OCI-LY3 (cell line): ENCODE data around the gene IL4.

Experiments
- EZH2phosphoT487 ChIP-seq: fragments of 200-600 bp; shearing (Covaris generic); IDR thresholded peaks from 2 replicates; pipeline ENCODE4 v1.6.1; 2018; ENCODE audit warnings: antibody characterized with exemption, mixed run types, low read depth
- TF ChIP-seq, protein P1 (sequence below): fragments of 200-600, 300-600 bp; sonication (generic); IDR thresholded peaks from 2 replicates; pipeline ENCODE4 v1.5.1; 2014; ENCODE audit warnings: antibody characterized with exemption, low read length, low read depth

DNA sequence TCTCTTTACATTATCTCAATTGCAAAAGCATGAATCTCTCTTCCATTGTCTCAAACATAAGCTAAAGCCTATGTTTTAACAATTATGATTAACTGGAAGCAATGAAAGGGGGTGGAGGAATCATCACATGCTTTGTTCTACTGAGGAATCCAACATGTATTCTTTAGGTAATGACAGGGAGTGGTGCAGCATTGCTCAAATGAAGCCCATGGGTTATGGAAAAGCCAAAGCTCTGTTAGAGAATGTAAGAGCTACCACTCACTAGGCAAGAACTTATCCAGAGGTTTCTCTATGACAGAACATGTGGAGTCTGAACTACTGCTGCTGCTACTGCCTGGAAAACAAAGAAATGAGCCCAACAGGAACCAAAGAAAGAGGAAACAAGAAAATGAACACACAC, 34.9 kb downstream of the IL4 start:
- TF ChIP-seq, protein P1, sequence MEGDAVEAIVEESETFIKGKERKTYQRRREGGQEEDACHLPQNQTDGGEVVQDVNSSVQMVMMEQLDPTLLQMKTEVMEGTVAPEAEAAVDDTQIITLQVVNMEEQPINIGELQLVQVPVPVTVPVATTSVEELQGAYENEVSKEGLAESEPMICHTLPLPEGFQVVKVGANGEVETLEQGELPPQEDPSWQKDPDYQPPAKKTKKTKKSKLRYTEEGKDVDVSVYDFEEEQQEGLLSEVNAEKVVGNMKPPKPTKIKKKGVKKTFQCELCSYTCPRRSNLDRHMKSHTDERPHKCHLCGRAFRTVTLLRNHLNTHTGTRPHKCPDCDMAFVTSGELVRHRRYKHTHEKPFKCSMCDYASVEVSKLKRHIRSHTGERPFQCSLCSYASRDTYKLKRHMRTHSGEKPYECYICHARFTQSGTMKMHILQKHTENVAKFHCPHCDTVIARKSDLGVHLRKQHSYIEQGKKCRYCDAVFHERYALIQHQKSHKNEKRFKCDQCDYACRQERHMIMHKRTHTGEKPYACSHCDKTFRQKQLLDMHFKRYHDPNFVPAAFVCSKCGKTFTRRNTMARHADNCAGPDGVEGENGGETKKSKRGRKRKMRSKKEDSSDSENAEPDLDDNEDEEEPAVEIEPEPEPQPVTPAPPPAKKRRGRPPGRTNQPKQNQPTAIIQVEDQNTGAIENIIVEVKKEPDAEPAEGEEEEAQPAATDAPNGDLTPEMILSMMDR, result no peak
- TF ChIP-seq EZH2phosphoT487, result no peak
